B cell (primary cell): ENCODE measurements around the gene NKX1-2. TPM values are rescaled to one million over a fixed set of nuclear protein-coding genes. Genes with fewer than 3 reads are reported as not detected.

Experiments
- ATAC-seq: fragments of 200-7000 bp; cut with Tn5 transposase; one replicate; pipeline ENCODE4 v1.10.0; 2021; ENCODE audit warnings: low read depth, mild to moderate bottlenecking, moderate number of reproducible peaks, moderate library complexity
- CTCF ChIA-PET: fragments of 350-600 bp; sonication (Branson Sonifier 250); formaldehyde crosslinking; loops from one replicate; lab custom pipeline; 2021; ENCODE audit warnings: antibody characterized with exemption, inconsistent platforms; lab: Charles Lee
- POLR2A ChIA-PET: fragments of 350-600 bp; sonication (Branson Sonifier 250); formaldehyde crosslinking; loops from one replicate; lab custom pipeline; 2021; ENCODE audit warnings: antibody characterized with exemption; lab: Charles Lee
- DNase-seq: peaks from one replicate; pipeline ENCODE4 v3.0.0; 2013
- H2AFZ ChIP-seq: 2 replicates; pipeline ENCODE4 v1.6.1; 2012; ENCODE audit warnings: mild to moderate bottlenecking, low read depth, low read length; ENCODE audit not compliant: insufficient read depth, poor library complexity, severe bottlenecking
- H3K27ac ChIP-seq, 2 donors: 1 replicate in 1 of 2; 2 replicates in 1 of 2; pipeline ENCODE4 v1.5.1; 2012 to 2013; ENCODE audit warnings: low read length in 2 of 2, mild to moderate bottlenecking in 2 of 2, moderate library complexity in 1 of 2
- H3K27me3 ChIP-seq, 4 experiments: fragments of 200-600 bp in 1 of 4; sonication (generic) in 1 of 4; replicated peaks in 1 of 4; 1 replicate in 2 of 4; 2 replicates in 2 of 4; pipeline versions ENCODE4 v1.6.1 to v1.7.0; 2013 to 2016; ENCODE audit warnings: low read length in 3 of 4, mild to moderate bottlenecking in 2 of 4, mixed read lengths in 1 of 4, moderate library complexity in 1 of 4; ENCODE audit not compliant: insufficient read depth in 4 of 4, control insufficient read depth in 3 of 4; ENCODE audit errors: control extremely low read depth in 1 of 4
- H3K36me3 ChIP-seq, 2 experiments: replicated peaks in 1 of 2; 1 replicate in 1 of 2; 2 replicates in 1 of 2; pipeline versions ENCODE4 v1.6.1 to v1.7.1; 2013; ENCODE audit warnings: low read length in 1 of 2; ENCODE audit not compliant: insufficient read depth in 2 of 2, control insufficient read depth in 1 of 2; ENCODE audit errors: control extremely low read depth in 1 of 2, extremely low read depth in 1 of 2
- H3K4me1 ChIP-seq, 2 donors: fragments of 200-600 bp in 1 of 2; sonication (generic) in 1 of 2; 1 replicate in 1 of 2; 2 replicates in 1 of 2; pipeline versions ENCODE4 v1.5.1 to v1.6.1; 2013 to 2017; ENCODE audit warnings: low read length in 2 of 2; ENCODE audit not compliant: control insufficient read depth in 2 of 2, insufficient read depth in 2 of 2
- H3K4me2 ChIP-seq: replicated peaks from 2 replicates; pipeline ENCODE3; 2012; ENCODE audit warnings: mild to moderate bottlenecking, low read depth, low read length; ENCODE audit not compliant: poor library complexity, severe bottlenecking
- H3K4me3 ChIP-seq, 5 experiments: fragments of 200-600 bp in 1 of 5; sonication (generic) in 1 of 5; 1 replicate in 3 of 5; 2 replicates in 2 of 5; pipeline versions ENCODE4 v1.5.1 to v1.7.0; 2011 to 2016; ENCODE audit warnings: low read length in 4 of 5, mild to moderate bottlenecking in 4 of 5, low read depth in 2 of 5, control low read depth in 1 of 5, moderate library complexity in 1 of 5; ENCODE audit not compliant: insufficient read depth in 1 of 5; ENCODE audit errors: control extremely low read depth in 1 of 5, extremely low read depth in 1 of 5
- H3K79me2 ChIP-seq: fragments of 200-600 bp; sonication (generic); one replicate; pipeline ENCODE4 v1.6.0; 2016; ENCODE audit warnings: low read length; ENCODE audit not compliant: control insufficient read depth, insufficient read depth
- H3K9ac ChIP-seq: fragments of 200-600 bp; sonication (generic); 2 replicates; pipeline ENCODE4 v1.6.1; 2017; ENCODE audit warnings: mild to moderate bottlenecking, low read length, moderate library complexity
- H3K9me3 ChIP-seq, 3 donors: one replicate each; pipeline versions ENCODE4 v1.6.1 to v1.7.1; 2013; ENCODE audit warnings: low read length in 2 of 3; ENCODE audit not compliant: control insufficient read depth in 2 of 3, insufficient read depth in 1 of 3; ENCODE audit errors: control extremely low read depth in 1 of 3
- H4K20me1 ChIP-seq: 2 replicates; pipeline ENCODE4 v1.6.0; 2012; ENCODE audit warnings: mild to moderate bottlenecking, low read length; ENCODE audit not compliant: insufficient read depth, control insufficient read depth, poor library complexity, severe bottlenecking
- H3K27ac Mint-ChIP-seq: one replicate; pipeline ENCODE4 v1.8.0; 2021; ENCODE audit warnings: mixed read lengths
- H3K27me3 Mint-ChIP-seq: one replicate; pipeline ENCODE4 v1.8.0; 2021; ENCODE audit warnings: mixed read lengths
- H3K4me1 Mint-ChIP-seq: one replicate; pipeline ENCODE4 v1.8.0; 2021; ENCODE audit warnings: mixed read lengths
- H3K4me3 Mint-ChIP-seq: one replicate; pipeline ENCODE4 v1.8.0; 2021; ENCODE audit warnings: mixed read lengths
- H3K9me3 Mint-ChIP-seq: one replicate; pipeline ENCODE4 v1.8.0; 2022; ENCODE audit warnings: mixed read lengths; ENCODE audit not compliant: insufficient read depth
- CTCF ChIP-seq: fragments of 200-600 bp; IDR thresholded peaks from one replicate; pipeline ENCODE4 v1.8.0; 2022; ENCODE audit warnings: antibody characterized with exemption, mild to moderate bottlenecking
- EZH2 ChIP-seq: IDR thresholded peaks from 2 replicates; pipeline ENCODE4 v1.6.1; 2012; ENCODE audit warnings: borderline replicate concordance, low read depth, mild to moderate bottlenecking, moderate library complexity, low read length; ENCODE audit not compliant: insufficient read depth, poor library complexity, severe bottlenecking
- WGBS: methylation state at CpG from one replicate; pipeline ENCODE4 v1.1.5; 2013; ENCODE audit warnings: missing lambda C conversion rate; ENCODE audit not compliant: insufficient coverage; 5-methylcytosine and 5-hydroxymethylcytosine counted together
- intact Hi-C: fragments of 100-400 bp; cut with micrococcal nuclease; formaldehyde crosslinking; loops from one replicate; pipeline ENCODE4 v1.10.0; 2022
- polyA plus RNA-seq: library from polyadenylated mRNA; depleted of rRNA; stranded (reverse); fragments of >200 nt; gene quantifications from 2 replicates; pipeline ENCODE4 v1.2.3, GENCODE V29; 2012
- total RNA-seq, 2 donors: library from RNA; stranded (reverse); fragments of 120-200 nt in 1 of 2; gene quantifications; 1 replicate in 1 of 2; 2 replicates in 1 of 2; pipeline versions ENCODE4 v1.2.3 to v1.2.4, GENCODE V29; 2013 to 2022

Gene NKX1-2
- total and polyA plus RNA-seq, 2 donors (not counting 1 experiment from before 2014, with no cell fraction given) = not detected

GRCh38 chr10:124478515-124478914 is 28.7 kb upstream of the NKX1-2 start:
- Histone ChIP-seq H4K20me1 (no peaks in the 10 kb centered on the region), H3K9ac (no peak overlapping the region), H3K4me3 (no peak overlapping the region), H3K4me2 (no peak overlapping the region), H2AFZ (no peak overlapping the region), H3K4me1 (no peaks in the 10 kb centered on the region), H3K36me3 (no peaks in the 10 kb centered on the region), H3K9me3 (no peaks in the 10 kb centered on the region), H3K27me3 (no peaks in the 10 kb centered on the region), H3K79me2 (no peaks in the 10 kb centered on the region), H3K27ac (no peak overlapping the region)
- DNase-seq (no peak), ATAC-seq (no peak)
- POLR2A ChIA-PET = no interaction called here
- Mint-ChIP-seq H3K4me1 (peaks cover 3% of the 10 kb centered on the region), H3K4me3 (no peak overlapping the region), H3K27ac (no peak overlapping the region), H3K27me3 (no peaks in the 10 kb centered on the region), H3K9me3 (no peaks in the 10 kb centered on the region)
- 98% methylated on average over 14 of the region's 14 CpGs for WGBS
- no peak for TF ChIP-seq EZH2
- TF ChIP-seq CTCF = no peak
- intact Hi-C loops = no loop called here
- CTCF ChIA-PET = no interaction called here

GRCh38 chr10:124477614-124478363 is 28.0 kb upstream of the NKX1-2 start:
- Mint-ChIP-seq H3K4me3 (no peak overlapping the region), H3K27ac (no peak overlapping the region), H3K9me3 (no peaks in the 10 kb centered on the region), H3K27me3 (no peaks in the 10 kb centered on the region), H3K4me1 (peaks cover 6% of the 10 kb centered on the region)
- ChIA-PET POLR2A (no interaction called here), CTCF (interaction anchor here (0.6 kb wide), 1 partner anchor 51 kb away, joined by 3 read pairs; no protein-coding TSS in a partner anchor)
- Histone ChIP-seq H3K9me3 (no peaks in the 10 kb centered on the region), H3K27me3 (no peaks in the 10 kb centered on the region), H3K9ac (no peak overlapping the region), H3K4me2 (no peak overlapping the region), H3K4me1 (no peaks in the 10 kb centered on the region), H2AFZ (no peak overlapping the region), H4K20me1 (no peaks in the 10 kb centered on the region), H3K27ac (no peak overlapping the region), H3K79me2 (no peaks in the 10 kb centered on the region), H3K4me3 (no peak overlapping the region), H3K36me3 (no peaks in the 10 kb centered on the region)
- 91% methylated on average over 11 of the region's 11 CpGs for WGBS
- TF ChIP-seq EZH2 (no peak), CTCF (no peak)
- no peak for ATAC-seq
- DNase-seq = no peak
- intact Hi-C loops = no loop called here
